ENCODE data around the gene CPPED1. TPM values are rescaled to one million over a fixed set of nuclear protein-coding genes. Genes with fewer than 3 reads are reported as not detected.

Gene CPPED1
- total and polyA plus RNA-seq, 4 donors, result 10.4 to 29.1 (median 23.0) TPM

- WGBS, result 89% methylated on average over 9 of the region's 9 CpGs
- Histone ChIP-seq H3K4me1 (ENCODE audit: control insufficient read depth in 4 of 4, insufficient read depth in 4 of 4, low read length in 3 of 4) (peaks cover 2 to 38% (median 20%) of the 10 kb centered on the region in 4 donors), H3K36me3 (ENCODE audit: control insufficient read depth in 4 of 4, insufficient read depth in 3 of 4, low read depth in 1 of 4, low read length in 3 of 4) (peaks cover 0 to under 1% (median 0%) of the 10 kb centered on the region in 4 donors), H3K27ac (ENCODE audit: low read depth in 1 of 2, low read length in 2 of 2) (no peak overlapping the region), H3K4me3 (ENCODE audit: low read depth in 1 of 3, low read length in 3 of 3) (peak overlapping the region in 1 of 3 donors; percentile 32), H3K27me3 (ENCODE audit: control insufficient read depth in 4 of 4, insufficient read depth in 4 of 4, low read length in 3 of 4) (no peaks in the 10 kb centered on the region), H3K9me3 (ENCODE audit: control insufficient read depth in 4 of 4, low read length in 3 of 4) (no peaks in the 10 kb centered on the region), H3K9ac (ENCODE audit: low read depth in 1 of 2, low read length in 2 of 2) (no peak overlapping the region)
- no peak for DNase-seq (ENCODE audit: low spot score)
- TF ChIP-seq RXRA (IDR thresholded peaks at IDR 0.05) (no peak), NR2F2 (IDR thresholded peaks at IDR 0.05) (no peak), TAF1 (conservative IDR thresholded peaks at IDR 0.05) (no peak), JUND (IDR thresholded peaks at IDR 0.05) (no peak), CTCF (IDR thresholded peaks at IDR 0.05; ENCODE audit: low read depth, low read length, missing input control) (no peak), YY1 (IDR thresholded peaks at IDR 0.05) (no peak), FOXA2 (IDR thresholded peaks at IDR 0.05) (no peak), FOXA1 (IDR thresholded peaks at IDR 0.05) (no peak), RAD21 (IDR thresholded peaks at IDR 0.05) (no peak), ZBTB33 (IDR thresholded peaks at IDR 0.05) (no peak), HNF4G (IDR thresholded peaks at IDR 0.05) (no peak), EGR1 (IDR thresholded peaks at IDR 0.05; ENCODE audit: low read depth in 2 of 2) (no peak), SP1 (IDR thresholded peaks at IDR 0.05) (no peak)
- TF ChIP-seq, protein P1, sequence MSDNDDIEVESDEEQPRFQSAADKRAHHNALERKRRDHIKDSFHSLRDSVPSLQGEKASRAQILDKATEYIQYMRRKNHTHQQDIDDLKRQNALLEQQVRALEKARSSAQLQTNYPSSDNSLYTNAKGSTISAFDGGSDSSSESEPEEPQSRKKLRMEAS (IDR thresholded peaks at IDR 0.05), result no peak
- TF ChIP-seq, protein P2, sequence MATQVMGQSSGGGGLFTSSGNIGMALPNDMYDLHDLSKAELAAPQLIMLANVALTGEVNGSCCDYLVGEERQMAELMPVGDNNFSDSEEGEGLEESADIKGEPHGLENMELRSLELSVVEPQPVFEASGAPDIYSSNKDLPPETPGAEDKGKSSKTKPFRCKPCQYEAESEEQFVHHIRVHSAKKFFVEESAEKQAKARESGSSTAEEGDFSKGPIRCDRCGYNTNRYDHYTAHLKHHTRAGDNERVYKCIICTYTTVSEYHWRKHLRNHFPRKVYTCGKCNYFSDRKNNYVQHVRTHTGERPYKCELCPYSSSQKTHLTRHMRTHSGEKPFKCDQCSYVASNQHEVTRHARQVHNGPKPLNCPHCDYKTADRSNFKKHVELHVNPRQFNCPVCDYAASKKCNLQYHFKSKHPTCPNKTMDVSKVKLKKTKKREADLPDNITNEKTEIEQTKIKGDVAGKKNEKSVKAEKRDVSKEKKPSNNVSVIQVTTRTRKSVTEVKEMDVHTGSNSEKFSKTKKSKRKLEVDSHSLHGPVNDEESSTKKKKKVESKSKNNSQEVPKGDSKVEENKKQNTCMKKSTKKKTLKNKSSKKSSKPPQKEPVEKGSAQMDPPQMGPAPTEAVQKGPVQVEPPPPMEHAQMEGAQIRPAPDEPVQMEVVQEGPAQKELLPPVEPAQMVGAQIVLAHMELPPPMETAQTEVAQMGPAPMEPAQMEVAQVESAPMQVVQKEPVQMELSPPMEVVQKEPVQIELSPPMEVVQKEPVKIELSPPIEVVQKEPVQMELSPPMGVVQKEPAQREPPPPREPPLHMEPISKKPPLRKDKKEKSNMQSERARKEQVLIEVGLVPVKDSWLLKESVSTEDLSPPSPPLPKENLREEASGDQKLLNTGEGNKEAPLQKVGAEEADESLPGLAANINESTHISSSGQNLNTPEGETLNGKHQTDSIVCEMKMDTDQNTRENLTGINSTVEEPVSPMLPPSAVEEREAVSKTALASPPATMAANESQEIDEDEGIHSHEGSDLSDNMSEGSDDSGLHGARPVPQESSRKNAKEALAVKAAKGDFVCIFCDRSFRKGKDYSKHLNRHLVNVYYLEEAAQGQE (IDR thresholded peaks at IDR 0.05), result no peak
Measured at GRCh38 chr16:12802048-12802447, 1.6 kb downstream of the CPPED1 start.

GRCh38 chr16:12801511-12802042, 2.1 kb downstream of the CPPED1 start:
- WGBS, result 66% methylated on average over 4 of the region's 4 CpGs
- no peak for TF ChIP-seq NR2F2 (IDR thresholded peaks at IDR 0.05)
- no peak for TF ChIP-seq HNF4G (IDR thresholded peaks at IDR 0.05)
- no peak for TF ChIP-seq YY1 (IDR thresholded peaks at IDR 0.05)
- TF ChIP-seq FOXA1 (IDR thresholded peaks at IDR 0.05), result no peak
- no peak for TF ChIP-seq FOXA2 (IDR thresholded peaks at IDR 0.05)
- Histone ChIP-seq H3K27ac (ENCODE audit: low read depth in 1 of 2, low read length in 2 of 2) (no peak overlapping the region), H3K4me1 (ENCODE audit: control insufficient read depth in 4 of 4, insufficient read depth in 4 of 4, low read length in 3 of 4) (peaks cover 2 to 38% (median 20%) of the 10 kb centered on the region in 4 donors), H3K27me3 (ENCODE audit: control insufficient read depth in 4 of 4, insufficient read depth in 4 of 4, low read length in 3 of 4) (no peaks in the 10 kb centered on the region), H3K36me3 (ENCODE audit: control insufficient read depth in 4 of 4, insufficient read depth in 3 of 4, low read depth in 1 of 4, low read length in 3 of 4) (peaks cover 0 to 3% (median 0%) of the 10 kb centered on the region in 4 donors), H3K9me3 (ENCODE audit: control insufficient read depth in 4 of 4, low read length in 3 of 4) (no peaks in the 10 kb centered on the region), H3K4me3 (ENCODE audit: low read depth in 1 of 3, low read length in 3 of 3) (peak overlapping the region in 1 of 3 donors; percentile 32), H3K9ac (ENCODE audit: low read depth in 1 of 2, low read length in 2 of 2) (no peak overlapping the region)
- no peak for DNase-seq (ENCODE audit: low spot score)
